Sigmoid colon (tissue), 4 donors: ENCODE results near the gene ATP9A.
"Not testable (repeated sequence)": the region's sequence is repeated elsewhere in the genome, so short reads cannot be mapped to it uniquely, and the experiment has no call there.

Experiments used
- CTCF ChIP-seq, 4 experiments: fragments of 450-650 bp in 3 of 4; fragments of 200-600 bp in 1 of 4; IDR thresholded peaks; one replicate each; pipeline ENCODE4 v1.5.1; 2016 to 2019; ENCODE audit warnings: antibody characterized with exemption in 4 of 4, mild to moderate bottlenecking in 3 of 4, moderate library complexity in 2 of 4
- EP300 ChIP-seq, 4 donors: sonication (generic); formaldehyde crosslinking; IDR thresholded peaks; one replicate each; pipeline ENCODE4 v1.6.1; 2017; ENCODE audit warnings: antibody characterized with exemption in 4 of 4
- POLR2A ChIP-seq, 2 donors: fragments of 450-650 bp; IDR thresholded peaks; one replicate each; pipeline ENCODE4 v1.6.1; 2016; ENCODE audit warnings: antibody characterized with exemption in 2 of 2, mild to moderate bottlenecking in 2 of 2, moderate library complexity in 2 of 2

GRCh38 chr20:51643810-51644209 lies 124.4 kb downstream of the ATP9A start:
- TF ChIP-seq CTCF, EP300, POLR2A (IDR thresholded peaks at IDR 0.05): not testable (repeated sequence)
